C4-2B (cell line): ENCODE measurements around the gene UGT1A8.
"Not testable (repeated sequence)": the region's sequence is repeated elsewhere in the genome, so short reads cannot be mapped to it uniquely, and the experiment has no call there.

Experiments used
- ZFX ChIP-seq: fragments of 450-650 bp; IDR thresholded peaks from 2 replicates; pipeline ENCODE4 v1.6.1; 2017
- TF ChIP-seq, protein P1 (sequence below): fragments of 450-650 bp; conservative IDR thresholded peaks from 2 replicates; pipeline ENCODE4 v1.5.1; 2017; ENCODE audit warnings: mild to moderate bottlenecking

DNA sequence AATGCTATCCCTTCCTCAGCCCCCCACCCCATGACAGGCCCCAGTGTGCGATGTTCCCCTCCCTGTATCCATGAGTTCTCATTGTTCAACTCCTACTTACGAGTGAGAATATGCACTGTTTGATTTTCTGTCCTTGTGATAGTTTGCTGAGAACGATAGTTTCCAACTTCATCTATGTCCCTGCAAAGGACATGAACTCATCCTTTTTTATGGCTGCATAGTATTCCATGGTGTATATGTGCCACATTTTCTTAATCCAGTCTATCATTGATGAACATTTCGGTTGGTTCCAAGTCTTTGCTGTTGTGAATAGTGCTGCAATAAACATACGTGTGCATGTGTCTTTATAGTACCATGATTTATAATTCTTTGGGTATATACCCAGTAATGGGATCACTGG is 4.4 kb downstream of the UGT1A8 start:
- TF ChIP-seq, protein P1, sequence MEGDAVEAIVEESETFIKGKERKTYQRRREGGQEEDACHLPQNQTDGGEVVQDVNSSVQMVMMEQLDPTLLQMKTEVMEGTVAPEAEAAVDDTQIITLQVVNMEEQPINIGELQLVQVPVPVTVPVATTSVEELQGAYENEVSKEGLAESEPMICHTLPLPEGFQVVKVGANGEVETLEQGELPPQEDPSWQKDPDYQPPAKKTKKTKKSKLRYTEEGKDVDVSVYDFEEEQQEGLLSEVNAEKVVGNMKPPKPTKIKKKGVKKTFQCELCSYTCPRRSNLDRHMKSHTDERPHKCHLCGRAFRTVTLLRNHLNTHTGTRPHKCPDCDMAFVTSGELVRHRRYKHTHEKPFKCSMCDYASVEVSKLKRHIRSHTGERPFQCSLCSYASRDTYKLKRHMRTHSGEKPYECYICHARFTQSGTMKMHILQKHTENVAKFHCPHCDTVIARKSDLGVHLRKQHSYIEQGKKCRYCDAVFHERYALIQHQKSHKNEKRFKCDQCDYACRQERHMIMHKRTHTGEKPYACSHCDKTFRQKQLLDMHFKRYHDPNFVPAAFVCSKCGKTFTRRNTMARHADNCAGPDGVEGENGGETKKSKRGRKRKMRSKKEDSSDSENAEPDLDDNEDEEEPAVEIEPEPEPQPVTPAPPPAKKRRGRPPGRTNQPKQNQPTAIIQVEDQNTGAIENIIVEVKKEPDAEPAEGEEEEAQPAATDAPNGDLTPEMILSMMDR: not testable (repeated sequence)
- not testable (repeated sequence) for TF ChIP-seq ZFX
